Endothelial cell of umbilical vein (primary cell): ENCODE results near the gene TMEM120A. TPM values are rescaled to one million over a fixed set of nuclear protein-coding genes. Genes with fewer than 3 reads are reported as not detected.

ENCODE experiments used
- BruUV-seq: library from RNA; stranded (reverse); fragments of 400-500 nt; replicated peaks from 2 replicates; lab custom pipeline; 2021; lab: Mats Ljungman, UMichigan
- CTCF ChIA-PET: fragments of 300-600, 350-600 bp; sonication (Branson Sonifier 250); formaldehyde crosslinking; loops from one replicate; lab custom pipeline; 2021; ENCODE audit warnings: antibody characterized with exemption, inconsistent platforms; lab: Charles Lee
- POLR2A ChIA-PET: fragments of 300-600, 350-600 bp; sonication (Branson Sonifier 250); formaldehyde crosslinking; loops from one replicate; lab custom pipeline; 2021; ENCODE audit warnings: antibody characterized with exemption, inconsistent platforms; lab: Charles Lee
- DNase-seq: peaks from one replicate; pipeline ENCODE4 v3.0.0-alpha.2; 2011; ENCODE audit warnings: low read depth, low spot score
- FAIRE-seq: peaks from 2 replicates; lab custom pipeline; 2011; peaks lifted over from hg19 to GRCh38; lab: Jason Lieb, UNC
- H2AFZ ChIP-seq: 2 replicates; pipeline ENCODE4 v1.6.0; 2012; ENCODE audit warnings: low read depth, low read length, control low read depth, inconsistent platforms
- H3K27ac ChIP-seq: 2 replicates; pipeline ENCODE4 v1.5.1; 2011; ENCODE audit warnings: low read depth, mild to moderate bottlenecking, control low read depth, low read length, moderate library complexity; ENCODE audit not compliant: insufficient read depth
- H3K27me3 ChIP-seq, 2 experiments: 2 replicates each; pipeline versions ENCODE4 v1.6.0 to v1.6.1; 2011; ENCODE audit warnings: low read length in 2 of 2, mixed read lengths in 1 of 2; ENCODE audit not compliant: control insufficient read depth in 2 of 2, insufficient read depth in 2 of 2
- H3K36me3 ChIP-seq, 2 experiments: 2 replicates in 1 of 2; 3 replicates in 1 of 2; pipeline ENCODE4 v1.5.1; 2011; ENCODE audit warnings: low read length in 2 of 2, mild to moderate bottlenecking in 1 of 2, moderate library complexity in 1 of 2; ENCODE audit not compliant: control insufficient read depth in 2 of 2, insufficient read depth in 2 of 2; ENCODE audit errors: extremely low read depth in 1 of 2
- H3K4me1 ChIP-seq: 3 replicates; pipeline ENCODE4 v1.5.1; 2011; ENCODE audit warnings: mild to moderate bottlenecking, low read length; ENCODE audit not compliant: control insufficient read depth, insufficient read depth; ENCODE audit errors: extremely low read depth
- H3K4me2 ChIP-seq: 2 replicates; pipeline ENCODE4 v1.6.1; 2011; ENCODE audit warnings: low read length, control low read depth, mixed read lengths; ENCODE audit not compliant: insufficient read depth
- H3K4me3 ChIP-seq, 3 experiments: fragments of 200-600 bp in 1 of 3; sonication (generic), shearing (Covaris generic) in 1 of 3; replicated peaks in 1 of 3; 2 replicates each; pipeline ENCODE4 v1.5.1; 2011 to 2016; ENCODE audit warnings: control low read depth in 3 of 3, low read length in 3 of 3, mild to moderate bottlenecking in 2 of 3, inconsistent platforms in 1 of 3, low read depth in 1 of 3, moderate library complexity in 1 of 3; ENCODE audit not compliant: insufficient read depth in 1 of 3
- H3K79me2 ChIP-seq: 2 replicates; pipeline ENCODE4 v1.6.0; 2012; ENCODE audit warnings: low read length, inconsistent platforms; ENCODE audit not compliant: control insufficient read depth, insufficient read depth
- H3K9ac ChIP-seq: replicated peaks from 2 replicates; pipeline ENCODE3; 2011; ENCODE audit warnings: low read length, control low read depth; ENCODE audit not compliant: insufficient read depth; ENCODE audit errors: extremely low read depth
- H3K9me1 ChIP-seq: replicated peaks from 3 replicates; pipeline ENCODE4 v1.6.0; 2011; ENCODE audit warnings: mild to moderate bottlenecking, low read length; ENCODE audit not compliant: control insufficient read depth, insufficient read depth; ENCODE audit errors: extremely low read depth
- H3K9me3 ChIP-seq: replicated peaks from 2 replicates; pipeline ENCODE4 v1.5.1; 2012; ENCODE audit warnings: low read length, inconsistent platforms; ENCODE audit not compliant: control insufficient read depth, insufficient read depth
- H4K20me1 ChIP-seq: replicated peaks from 2 replicates; pipeline ENCODE3; 2011; ENCODE audit warnings: mild to moderate bottlenecking, low read length; ENCODE audit not compliant: control insufficient read depth, insufficient read depth; ENCODE audit errors: extremely low read depth
- CTCF ChIP-seq, 2 donors: IDR thresholded peaks; 1 replicate in 1 of 2; 2 replicates in 1 of 2; pipeline ENCODE4 v1.5.1; 2011; ENCODE audit warnings: low read length in 2 of 2, mild to moderate bottlenecking in 2 of 2, moderate library complexity in 2 of 2, control low read depth in 1 of 2, inconsistent platforms in 1 of 2, low read depth in 1 of 2; ENCODE audit not compliant: insufficient read depth in 1 of 2; ENCODE audit errors: extremely low read depth in 1 of 2
- EZH2 ChIP-seq: IDR thresholded peaks from 2 replicates; pipeline ENCODE4 v1.6.1; 2012; ENCODE audit warnings: borderline replicate concordance, low read depth, mild to moderate bottlenecking, moderate library complexity, low read length, inconsistent platforms; ENCODE audit not compliant: severe bottlenecking
- FOS ChIP-seq: IDR thresholded peaks from 2 replicates; pipeline ENCODE4 v1.6.1; 2011; ENCODE audit warnings: mild to moderate bottlenecking, low read length, moderate library complexity, borderline replicate concordance; ENCODE audit not compliant: insufficient read depth
- GATA2 ChIP-seq: IDR thresholded peaks from 2 replicates; pipeline ENCODE4 v1.7.0; 2011; ENCODE audit warnings: low read depth, mild to moderate bottlenecking, moderate library complexity, mixed read lengths, low read length; ENCODE audit not compliant: insufficient read length, insufficient read depth
- JUN ChIP-seq: IDR thresholded peaks from 2 replicates; pipeline ENCODE4 v1.6.1; 2011; ENCODE audit warnings: borderline replicate concordance, low read depth; ENCODE audit not compliant: insufficient read length, insufficient read depth
- MAX ChIP-seq: IDR thresholded peaks from 2 replicates; pipeline ENCODE4 v1.6.1; 2011; ENCODE audit not compliant: insufficient read depth, insufficient read length
- MYC ChIP-seq: IDR thresholded peaks from one replicate; pipeline ENCODE4 v1.6.1; 2011; ENCODE audit warnings: mild to moderate bottlenecking, low read depth, low read length
- POLR2A ChIP-seq: IDR thresholded peaks from 2 replicates; pipeline ENCODE4 v1.6.1; 2012; ENCODE audit warnings: low read depth, mild to moderate bottlenecking, control low read depth, low read length
- POLR2AphosphoS5 ChIP-seq: IDR thresholded peaks from 2 replicates; pipeline ENCODE4 v1.6.1; 2012; ENCODE audit warnings: low read depth, mild to moderate bottlenecking, control low read depth, low read length, moderate library complexity; ENCODE audit not compliant: insufficient read depth
- dilution Hi-C: fragments of 300-500 bp; cut with MboI; formaldehyde crosslinking; loops from one replicate; pipeline ENCODE4 v1.15.0; 2019; ENCODE audit warnings: low sequenced_read_pairs; ENCODE audit not compliant: extremely low pct_ligation_motif_present
- intact Hi-C: fragments of 100-400 bp; cut with micrococcal nuclease; formaldehyde crosslinking; loops from one replicate; pipeline ENCODE4 v1.10.0; 2022
- polyA plus RNA-seq, 4 experiments: library from polyadenylated mRNA; depleted of rRNA in 3 of 4; stranded (reverse) in 3 of 4; unstranded in 1 of 4; fragments of >200 nt; gene quantifications; 2 replicates each; pipeline versions ENCODE4 v1.2.1 to v1.2.3, GENCODE V29; 2011 to 2012; ENCODE audit warnings: missing spikeins in 1 of 4
- total RNA-seq: library from RNA; stranded (reverse); gene quantifications from 2 replicates; pipeline ENCODE4 v1.2.3, GENCODE V29; 2021

The TMEM120A gene
- total and polyA plus RNA-seq, 2 donors (not counting 3 experiments of a cell fraction or from before 2014, with no cell fraction given): 38.6 to 133 TPM

DNA sequence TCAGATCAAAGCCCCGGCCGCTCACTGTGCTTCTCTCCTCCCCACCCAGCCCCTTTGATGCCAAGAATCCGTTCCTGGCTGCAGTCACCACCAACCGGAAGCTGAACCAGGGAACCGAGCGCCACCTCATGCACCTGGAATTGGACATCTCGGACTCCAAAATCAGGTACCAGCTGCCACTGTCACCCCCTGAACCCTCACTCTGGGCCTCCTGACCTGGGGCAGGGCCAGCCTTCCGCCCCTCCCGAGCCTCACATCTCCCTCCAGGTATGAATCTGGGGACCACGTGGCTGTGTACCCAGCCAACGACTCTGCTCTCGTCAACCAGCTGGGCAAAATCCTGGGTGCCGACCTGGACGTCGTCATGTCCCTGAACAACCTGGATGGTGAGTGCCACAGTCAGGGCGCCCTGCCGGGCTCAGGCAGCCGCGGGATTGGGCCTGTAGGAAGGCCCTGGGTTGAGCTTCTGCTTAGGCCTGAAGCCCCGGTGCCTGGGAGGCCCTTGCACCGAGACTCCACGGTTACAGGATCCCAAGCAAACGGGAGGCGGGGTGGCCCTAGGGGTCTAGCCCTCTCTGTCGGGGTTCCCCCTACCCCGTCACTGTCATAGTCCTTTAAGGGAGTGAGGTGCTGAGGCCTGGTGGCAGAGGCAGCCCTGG, 10.8 kb downstream of the TMEM120A start:
- Histone ChIP-seq H3K4me2 (no peak overlapping the region), H3K4me3 (no peak overlapping the region), H3K36me3 (peaks cover 9 to 63% of the 10 kb centered on the region in 2 experiments), H3K27me3 (no peaks in the 10 kb centered on the region), H3K79me2 (no peaks in the 10 kb centered on the region), H3K27ac (no peak overlapping the region), H3K9me1 (no peaks in the 10 kb centered on the region), H2AFZ (no peak overlapping the region), H3K4me1 (no peaks in the 10 kb centered on the region), H3K9ac (no peak overlapping the region), H4K20me1 (no peaks in the 10 kb centered on the region), H3K9me3 (no peaks in the 10 kb centered on the region)
- no peak for TF ChIP-seq CTCF (IDR thresholded peaks at IDR 0.05; ENCODE audit: extremely low read depth in 1 of 2, insufficient read depth in 1 of 2, low read depth in 1 of 2, low read length in 2 of 2)
- TF ChIP-seq JUN: no peak
- no peak for TF ChIP-seq GATA2
- TF ChIP-seq POLR2A: no peak
- no peak for TF ChIP-seq FOS
- no peak for TF ChIP-seq EZH2
- TF ChIP-seq MYC: no peak
- TF ChIP-seq POLR2AphosphoS5: no peak
- TF ChIP-seq MAX: no peak
- intact Hi-C loops: no loop called here
- DNase-seq: no peak
- ChIA-PET POLR2A (no interaction called here), CTCF (no interaction called here)
- dilution Hi-C loops: no loop called here
- no peak for FAIRE-seq
- BruUV-seq: no TSS peak
